ENCODE measurements around the gene NTRK3. TPM values are rescaled to one million over a fixed set of nuclear protein-coding genes. Genes with fewer than 3 reads are reported as not detected.

Gene NTRK3
- total and polyA plus RNA-seq, 10 donors = 0.33 to 6.6 (median 2.1) TPM

DNA sequence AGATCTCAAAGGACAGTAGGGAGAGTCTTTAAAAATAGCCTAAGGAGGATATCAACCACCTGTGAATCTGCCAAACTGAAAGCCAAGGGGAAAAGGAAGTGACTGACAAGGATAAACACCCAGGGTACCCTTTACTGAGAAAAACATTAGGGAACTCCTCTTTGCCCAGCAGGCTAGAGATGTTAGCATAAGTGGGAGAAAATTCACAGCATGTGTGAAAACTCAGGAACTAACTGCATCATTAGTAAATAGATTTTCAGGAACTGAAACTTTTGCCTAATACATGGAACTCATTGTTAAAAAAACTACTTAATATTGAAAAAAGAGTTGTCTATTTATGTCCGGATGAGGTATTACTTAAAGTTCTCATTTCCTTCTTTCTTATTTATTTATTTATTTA, 375.5 kb downstream of the NTRK3 start:
- intact Hi-C loops (cut with DNase I; ENCODE audit: low total_unique reads) = no loop called here
- DNase-seq = no peak
- Histone ChIP-seq H3K36me3 (no peaks in the 10 kb centered on the region), H3K9me3 (peaks cover 0 to 5% (median 0%) of the 10 kb centered on the region in 8 donors), H3K27ac (no peak overlapping the region), H3K4me3 (no peak overlapping the region), H3K4me1 (peaks cover 0 to 19% (median 4%) of the 10 kb centered on the region in 6 donors), H3K27me3 (replicated peaks in 1 of 7) (no peaks in the 10 kb centered on the region)
- 65 to 80% (median 72%) methylated on average over 1 of the region's 1 CpG for WGBS, 5 donors
- no peak for TF ChIP-seq POLR2AphosphoS5 (IDR thresholded peaks at IDR 0.05)
- TF ChIP-seq POLR2A (IDR thresholded peaks at IDR 0.05) = no peak
- TF ChIP-seq, protein P1, sequence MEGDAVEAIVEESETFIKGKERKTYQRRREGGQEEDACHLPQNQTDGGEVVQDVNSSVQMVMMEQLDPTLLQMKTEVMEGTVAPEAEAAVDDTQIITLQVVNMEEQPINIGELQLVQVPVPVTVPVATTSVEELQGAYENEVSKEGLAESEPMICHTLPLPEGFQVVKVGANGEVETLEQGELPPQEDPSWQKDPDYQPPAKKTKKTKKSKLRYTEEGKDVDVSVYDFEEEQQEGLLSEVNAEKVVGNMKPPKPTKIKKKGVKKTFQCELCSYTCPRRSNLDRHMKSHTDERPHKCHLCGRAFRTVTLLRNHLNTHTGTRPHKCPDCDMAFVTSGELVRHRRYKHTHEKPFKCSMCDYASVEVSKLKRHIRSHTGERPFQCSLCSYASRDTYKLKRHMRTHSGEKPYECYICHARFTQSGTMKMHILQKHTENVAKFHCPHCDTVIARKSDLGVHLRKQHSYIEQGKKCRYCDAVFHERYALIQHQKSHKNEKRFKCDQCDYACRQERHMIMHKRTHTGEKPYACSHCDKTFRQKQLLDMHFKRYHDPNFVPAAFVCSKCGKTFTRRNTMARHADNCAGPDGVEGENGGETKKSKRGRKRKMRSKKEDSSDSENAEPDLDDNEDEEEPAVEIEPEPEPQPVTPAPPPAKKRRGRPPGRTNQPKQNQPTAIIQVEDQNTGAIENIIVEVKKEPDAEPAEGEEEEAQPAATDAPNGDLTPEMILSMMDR (IDR thresholded peaks at IDR 0.05 in 8 of 11, conservative IDR thresholded peaks at IDR 0.05 in 3 of 11) = no peak

DNA sequence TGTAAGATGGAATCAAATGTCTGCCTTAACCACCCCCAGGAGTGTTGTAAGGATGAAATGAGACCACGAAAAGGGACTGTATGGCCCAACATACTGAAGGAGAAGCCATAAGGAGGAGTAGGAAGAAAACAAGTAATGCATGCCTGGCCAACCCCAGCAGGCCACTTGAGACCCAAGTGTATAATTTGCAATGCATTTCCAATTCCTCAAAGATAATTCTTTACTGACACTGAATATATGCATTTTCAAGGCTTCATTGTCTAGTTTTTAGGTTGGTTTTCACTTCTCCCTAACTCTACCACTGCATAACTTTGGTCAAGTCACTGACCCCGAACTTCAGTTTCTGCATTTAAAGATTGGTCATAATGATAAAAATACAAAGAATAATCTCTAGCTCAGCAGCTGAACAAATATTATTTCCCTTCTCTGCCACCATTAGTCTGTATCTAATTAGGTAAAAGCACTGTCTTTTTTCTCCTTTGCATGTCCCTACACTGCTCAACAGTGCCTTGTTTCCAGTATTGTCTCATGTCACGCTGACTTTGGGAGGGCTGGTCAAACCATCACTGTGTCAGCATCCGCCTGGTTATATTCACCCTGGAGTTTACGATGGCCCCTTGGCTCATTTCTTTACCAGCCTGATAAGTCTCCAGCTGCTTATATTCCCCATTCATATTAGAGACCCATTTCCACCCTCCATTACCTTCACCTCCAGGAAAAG, 378.6 kb downstream of the NTRK3 start:
- no peak overlapping the region for H3K4me3 ChIP-seq
- H3K9me3 ChIP-seq = no peaks in the 10 kb centered on the region
- no peaks in the 10 kb centered on the region for H3K27me3 ChIP-seq (replicated peaks in 1 of 7)
- intact Hi-C loops (cut with DNase I; ENCODE audit: low total_unique reads) = no loop called here
- no peak for DNase-seq
- no peak overlapping the region for H3K27ac ChIP-seq
- TF ChIP-seq, protein P1 (IDR thresholded peaks at IDR 0.05 in 8 of 11, conservative IDR thresholded peaks at IDR 0.05 in 3 of 11) = no peak
- TF ChIP-seq POLR2AphosphoS5 (IDR thresholded peaks at IDR 0.05) (no peak), POLR2A (IDR thresholded peaks at IDR 0.05) (no peak)
- no peaks in the 10 kb centered on the region for H3K36me3 ChIP-seq
- peaks cover 0 to 19% (median 4%) of the 10 kb centered on the region in 6 donors for H3K4me1 ChIP-seq
- WGBS, 5 donors = 73 to 90% (median 86%) methylated on average over 5 of the region's 5 CpGs

DNA sequence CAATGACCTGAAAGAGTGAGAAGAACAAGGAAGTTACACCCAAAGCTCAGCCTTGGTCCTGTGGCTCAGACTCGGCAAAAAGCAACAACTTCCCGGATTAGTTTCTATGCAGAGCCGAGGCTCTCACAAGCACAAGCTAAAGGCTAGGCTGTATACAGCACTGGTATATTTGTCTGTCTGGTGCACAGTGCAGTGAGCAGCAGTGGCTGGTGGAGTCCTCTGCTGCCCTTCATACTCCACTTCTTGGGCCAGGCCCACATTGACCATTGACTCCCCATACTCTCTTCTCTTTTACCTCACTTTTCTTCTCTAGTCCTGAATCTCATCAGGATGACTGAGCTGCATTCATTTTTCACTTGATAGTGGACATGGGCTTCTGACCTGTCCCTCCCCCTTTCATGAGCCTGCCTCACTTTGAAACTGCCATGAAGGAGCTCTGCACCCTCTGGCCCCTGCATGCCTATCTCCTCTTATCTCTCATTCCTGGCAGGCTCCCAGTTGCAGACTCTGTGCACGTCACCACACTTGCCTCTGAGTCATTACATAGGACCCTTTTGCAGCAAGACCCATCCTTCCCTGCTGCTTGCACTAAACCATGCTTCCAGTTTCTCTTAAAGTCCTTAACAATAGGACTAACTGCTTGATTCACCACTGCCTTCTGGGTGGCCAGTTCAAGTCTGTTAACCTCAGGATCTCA, 379.3 kb downstream of the NTRK3 start:
- Histone ChIP-seq H3K36me3 (no peaks in the 10 kb centered on the region), H3K27me3 (replicated peaks in 1 of 7) (no peaks in the 10 kb centered on the region), H3K27ac (peak overlapping the region in 2 of 8 donors; percentile 16 to 27), H3K4me1 (peaks cover 0 to 19% (median 4%) of the 10 kb centered on the region in 6 donors), H3K9me3 (no peaks in the 10 kb centered on the region), H3K4me3 (no peak overlapping the region)
- intact Hi-C loops (cut with DNase I; ENCODE audit: low total_unique reads) = no loop called here
- no peak for TF ChIP-seq POLR2A (IDR thresholded peaks at IDR 0.05)
- TF ChIP-seq, protein P1 (IDR thresholded peaks at IDR 0.05 in 8 of 11, conservative IDR thresholded peaks at IDR 0.05 in 3 of 11) = no peak
- no peak for TF ChIP-seq POLR2AphosphoS5 (IDR thresholded peaks at IDR 0.05)
- WGBS, 5 donors = 45 to 79% (median 59%) methylated on average over 4 of the region's 4 CpGs
- DNase-seq = no peak
